Endothelial cell of umbilical vein (primary cell): ENCODE results near the gene RNF169. TPM values are rescaled to one million over a fixed set of nuclear protein-coding genes. Genes with fewer than 3 reads are reported as not detected.

Experiments used
- BruUV-seq: library from RNA; stranded (reverse); fragments of 400-500 nt; replicated peaks from 2 replicates; lab custom pipeline; 2021; lab: Mats Ljungman, UMichigan
- CTCF ChIA-PET: fragments of 300-600, 350-600 bp; sonication (Branson Sonifier 250); formaldehyde crosslinking; loops from one replicate; lab custom pipeline; 2021; ENCODE audit warnings: antibody characterized with exemption, inconsistent platforms; lab: Charles Lee
- POLR2A ChIA-PET: fragments of 300-600, 350-600 bp; sonication (Branson Sonifier 250); formaldehyde crosslinking; loops from one replicate; lab custom pipeline; 2021; ENCODE audit warnings: antibody characterized with exemption, inconsistent platforms; lab: Charles Lee
- DNase-seq: peaks from one replicate; pipeline ENCODE4 v3.0.0-alpha.2; 2011; ENCODE audit warnings: low read depth, low spot score
- FAIRE-seq: peaks from 2 replicates; lab custom pipeline; 2011; peaks lifted over from hg19 to GRCh38; lab: Jason Lieb, UNC
- H2AFZ ChIP-seq: 2 replicates; pipeline ENCODE4 v1.6.0; 2012; ENCODE audit warnings: low read depth, low read length, control low read depth, inconsistent platforms
- H3K27ac ChIP-seq: 2 replicates; pipeline ENCODE4 v1.5.1; 2011; ENCODE audit warnings: low read depth, mild to moderate bottlenecking, control low read depth, low read length, moderate library complexity; ENCODE audit not compliant: insufficient read depth
- H3K27me3 ChIP-seq, 2 experiments: 2 replicates each; pipeline versions ENCODE4 v1.6.0 to v1.6.1; 2011; ENCODE audit warnings: low read length in 2 of 2, mixed read lengths in 1 of 2; ENCODE audit not compliant: control insufficient read depth in 2 of 2, insufficient read depth in 2 of 2
- H3K36me3 ChIP-seq, 2 experiments: 2 replicates in 1 of 2; 3 replicates in 1 of 2; pipeline ENCODE4 v1.5.1; 2011; ENCODE audit warnings: low read length in 2 of 2, mild to moderate bottlenecking in 1 of 2, moderate library complexity in 1 of 2; ENCODE audit not compliant: control insufficient read depth in 2 of 2, insufficient read depth in 2 of 2; ENCODE audit errors: extremely low read depth in 1 of 2
- H3K4me1 ChIP-seq: 3 replicates; pipeline ENCODE4 v1.5.1; 2011; ENCODE audit warnings: mild to moderate bottlenecking, low read length; ENCODE audit not compliant: control insufficient read depth, insufficient read depth; ENCODE audit errors: extremely low read depth
- H3K4me2 ChIP-seq: 2 replicates; pipeline ENCODE4 v1.6.1; 2011; ENCODE audit warnings: low read length, control low read depth, mixed read lengths; ENCODE audit not compliant: insufficient read depth
- H3K4me3 ChIP-seq, 3 experiments: fragments of 200-600 bp in 1 of 3; sonication (generic), shearing (Covaris generic) in 1 of 3; replicated peaks in 1 of 3; 2 replicates each; pipeline ENCODE4 v1.5.1; 2011 to 2016; ENCODE audit warnings: control low read depth in 3 of 3, low read length in 3 of 3, mild to moderate bottlenecking in 2 of 3, inconsistent platforms in 1 of 3, low read depth in 1 of 3, moderate library complexity in 1 of 3; ENCODE audit not compliant: insufficient read depth in 1 of 3
- H3K79me2 ChIP-seq: 2 replicates; pipeline ENCODE4 v1.6.0; 2012; ENCODE audit warnings: low read length, inconsistent platforms; ENCODE audit not compliant: control insufficient read depth, insufficient read depth
- H3K9ac ChIP-seq: replicated peaks from 2 replicates; pipeline ENCODE3; 2011; ENCODE audit warnings: low read length, control low read depth; ENCODE audit not compliant: insufficient read depth; ENCODE audit errors: extremely low read depth
- H3K9me1 ChIP-seq: replicated peaks from 3 replicates; pipeline ENCODE4 v1.6.0; 2011; ENCODE audit warnings: mild to moderate bottlenecking, low read length; ENCODE audit not compliant: control insufficient read depth, insufficient read depth; ENCODE audit errors: extremely low read depth
- H3K9me3 ChIP-seq: replicated peaks from 2 replicates; pipeline ENCODE4 v1.5.1; 2012; ENCODE audit warnings: low read length, inconsistent platforms; ENCODE audit not compliant: control insufficient read depth, insufficient read depth
- H4K20me1 ChIP-seq: replicated peaks from 2 replicates; pipeline ENCODE3; 2011; ENCODE audit warnings: mild to moderate bottlenecking, low read length; ENCODE audit not compliant: control insufficient read depth, insufficient read depth; ENCODE audit errors: extremely low read depth
- EZH2 ChIP-seq: IDR thresholded peaks from 2 replicates; pipeline ENCODE4 v1.6.1; 2012; ENCODE audit warnings: borderline replicate concordance, low read depth, mild to moderate bottlenecking, moderate library complexity, low read length, inconsistent platforms; ENCODE audit not compliant: severe bottlenecking
- FOS ChIP-seq: IDR thresholded peaks from 2 replicates; pipeline ENCODE4 v1.6.1; 2011; ENCODE audit warnings: mild to moderate bottlenecking, low read length, moderate library complexity, borderline replicate concordance; ENCODE audit not compliant: insufficient read depth
- GATA2 ChIP-seq: IDR thresholded peaks from 2 replicates; pipeline ENCODE4 v1.7.0; 2011; ENCODE audit warnings: low read depth, mild to moderate bottlenecking, moderate library complexity, mixed read lengths, low read length; ENCODE audit not compliant: insufficient read length, insufficient read depth
- JUN ChIP-seq: IDR thresholded peaks from 2 replicates; pipeline ENCODE4 v1.6.1; 2011; ENCODE audit warnings: borderline replicate concordance, low read depth; ENCODE audit not compliant: insufficient read length, insufficient read depth
- MYC ChIP-seq: IDR thresholded peaks from one replicate; pipeline ENCODE4 v1.6.1; 2011; ENCODE audit warnings: mild to moderate bottlenecking, low read depth, low read length
- POLR2A ChIP-seq: IDR thresholded peaks from 2 replicates; pipeline ENCODE4 v1.6.1; 2012; ENCODE audit warnings: low read depth, mild to moderate bottlenecking, control low read depth, low read length
- POLR2AphosphoS5 ChIP-seq: IDR thresholded peaks from 2 replicates; pipeline ENCODE4 v1.6.1; 2012; ENCODE audit warnings: low read depth, mild to moderate bottlenecking, control low read depth, low read length, moderate library complexity; ENCODE audit not compliant: insufficient read depth
- dilution Hi-C: fragments of 300-500 bp; cut with MboI; formaldehyde crosslinking; loops from one replicate; pipeline ENCODE4 v1.15.0; 2019; ENCODE audit warnings: low sequenced_read_pairs; ENCODE audit not compliant: extremely low pct_ligation_motif_present
- intact Hi-C: fragments of 100-400 bp; cut with micrococcal nuclease; formaldehyde crosslinking; loops from one replicate; pipeline ENCODE4 v1.10.0; 2022
- polyA plus RNA-seq, 4 experiments: library from polyadenylated mRNA; depleted of rRNA in 3 of 4; stranded (reverse) in 3 of 4; unstranded in 1 of 4; fragments of >200 nt; gene quantifications; 2 replicates each; pipeline versions ENCODE4 v1.2.1 to v1.2.3, GENCODE V29; 2011 to 2012; ENCODE audit warnings: missing spikeins in 1 of 4
- total RNA-seq: library from RNA; stranded (reverse); gene quantifications from 2 replicates; pipeline ENCODE4 v1.2.3, GENCODE V29; 2021
- TF ChIP-seq, protein P1 (sequence below), 2 donors: IDR thresholded peaks; 1 replicate in 1 of 2; 2 replicates in 1 of 2; pipeline ENCODE4 v1.5.1; 2011; ENCODE audit warnings: low read length in 2 of 2, mild to moderate bottlenecking in 2 of 2, moderate library complexity in 2 of 2, control low read depth in 1 of 2, inconsistent platforms in 1 of 2, low read depth in 1 of 2; ENCODE audit not compliant: insufficient read depth in 1 of 2; ENCODE audit errors: extremely low read depth in 1 of 2
- TF ChIP-seq, protein P2 (sequence below): IDR thresholded peaks from 2 replicates; pipeline ENCODE4 v1.6.1; 2011; ENCODE audit not compliant: insufficient read depth, insufficient read length

The RNF169 gene
- total and polyA plus RNA-seq, 2 donors (not counting 3 experiments of a cell fraction or from before 2014, with no cell fraction given), result 5.8 to 21.3 TPM

DNA sequence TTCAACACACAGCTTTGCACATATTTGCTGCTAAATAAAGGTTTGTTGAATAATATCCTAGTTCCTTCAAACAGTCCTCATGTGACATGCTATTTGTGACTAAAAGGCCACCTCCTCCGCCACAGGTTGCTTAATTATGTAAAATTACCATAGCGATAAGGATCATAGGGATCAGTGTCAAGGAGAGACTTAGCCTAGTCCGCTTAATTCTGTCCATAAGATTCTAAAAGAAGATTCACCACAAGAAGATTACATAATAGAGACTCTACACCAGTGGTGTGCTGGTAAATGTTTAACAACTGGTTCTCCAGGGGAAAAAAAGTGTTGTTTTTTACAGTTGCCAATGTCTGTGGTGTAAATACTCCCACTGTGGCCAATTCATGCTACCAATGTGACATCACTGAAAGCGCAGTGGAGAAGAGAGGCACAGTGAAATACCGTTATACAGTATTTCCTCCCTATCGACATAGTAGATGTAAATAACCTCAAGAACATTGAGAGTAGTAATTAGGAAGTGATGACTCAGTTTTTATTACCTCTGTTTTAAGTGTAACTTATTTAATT lies 13.2 kb upstream of the RNF169 start:
- no peaks in the 10 kb centered on the region for H3K36me3 ChIP-seq
- no peak for TF ChIP-seq POLR2A
- TF ChIP-seq POLR2AphosphoS5, result no peak
- TF ChIP-seq FOS, result no peak
- no peak for TF ChIP-seq GATA2
- no peak for TF ChIP-seq MYC
- TF ChIP-seq, protein P1, sequence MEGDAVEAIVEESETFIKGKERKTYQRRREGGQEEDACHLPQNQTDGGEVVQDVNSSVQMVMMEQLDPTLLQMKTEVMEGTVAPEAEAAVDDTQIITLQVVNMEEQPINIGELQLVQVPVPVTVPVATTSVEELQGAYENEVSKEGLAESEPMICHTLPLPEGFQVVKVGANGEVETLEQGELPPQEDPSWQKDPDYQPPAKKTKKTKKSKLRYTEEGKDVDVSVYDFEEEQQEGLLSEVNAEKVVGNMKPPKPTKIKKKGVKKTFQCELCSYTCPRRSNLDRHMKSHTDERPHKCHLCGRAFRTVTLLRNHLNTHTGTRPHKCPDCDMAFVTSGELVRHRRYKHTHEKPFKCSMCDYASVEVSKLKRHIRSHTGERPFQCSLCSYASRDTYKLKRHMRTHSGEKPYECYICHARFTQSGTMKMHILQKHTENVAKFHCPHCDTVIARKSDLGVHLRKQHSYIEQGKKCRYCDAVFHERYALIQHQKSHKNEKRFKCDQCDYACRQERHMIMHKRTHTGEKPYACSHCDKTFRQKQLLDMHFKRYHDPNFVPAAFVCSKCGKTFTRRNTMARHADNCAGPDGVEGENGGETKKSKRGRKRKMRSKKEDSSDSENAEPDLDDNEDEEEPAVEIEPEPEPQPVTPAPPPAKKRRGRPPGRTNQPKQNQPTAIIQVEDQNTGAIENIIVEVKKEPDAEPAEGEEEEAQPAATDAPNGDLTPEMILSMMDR (IDR thresholded peaks at IDR 0.05; ENCODE audit: extremely low read depth in 1 of 2, insufficient read depth in 1 of 2, low read depth in 1 of 2, low read length in 2 of 2), result no peak
- no peak for TF ChIP-seq JUN
- TF ChIP-seq, protein P2, sequence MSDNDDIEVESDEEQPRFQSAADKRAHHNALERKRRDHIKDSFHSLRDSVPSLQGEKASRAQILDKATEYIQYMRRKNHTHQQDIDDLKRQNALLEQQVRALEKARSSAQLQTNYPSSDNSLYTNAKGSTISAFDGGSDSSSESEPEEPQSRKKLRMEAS, result no peak
- TF ChIP-seq EZH2, result no peak
- H3K9ac ChIP-seq, result no peak overlapping the region
- peaks cover 43 to 52% of the 10 kb centered on the region in 2 experiments for H3K27me3 ChIP-seq
- H3K27ac ChIP-seq, result no peak overlapping the region
- H3K79me2 ChIP-seq, result no peaks in the 10 kb centered on the region
- dilution Hi-C loops (no loop called here), intact Hi-C loops (loop anchor here (10.0 kb wide), 1 partner anchor 281 kb away; no protein-coding TSS in a partner anchor)
- FAIRE-seq (no peak), DNase-seq (no peak)
- H3K9me3 ChIP-seq, result no peaks in the 10 kb centered on the region
- no peaks in the 10 kb centered on the region for H3K4me1 ChIP-seq
- no peak overlapping the region for H3K4me3 ChIP-seq
- H3K9me1 ChIP-seq, result no peaks in the 10 kb centered on the region
- no TSS peak for BruUV-seq
- no peak overlapping the region for H3K4me2 ChIP-seq
- no peaks in the 10 kb centered on the region for H4K20me1 ChIP-seq
- ChIA-PET CTCF (interaction anchor here (2.5 to 2.7 kb wide), 2 partner anchors 10 to 33 kb away, joined by 16 to 17 read pairs; no protein-coding TSS in a partner anchor), POLR2A (no interaction called here)
- no peak overlapping the region for H2AFZ ChIP-seq
